Cardiac muscle cell (in vitro differentiated cells and primary cell): ENCODE data around the gene LHX4. TPM values are rescaled to one million over a fixed set of nuclear protein-coding genes. Genes with fewer than 3 reads are reported as not detected.
A peak's percentile ranks its signal among the peaks of the same experiment; 100 is the strongest.

Experiments
- DNase-seq, 2 donors: peaks; one replicate each; pipeline versions ENCODE4 v3.0.0 to v3.0.0-alpha.2; 2010 to 2017; ENCODE audit warnings: low read depth in 1 of 2, low spot score in 1 of 2
- H3K27ac ChIP-seq: fragments of 200-600 bp; sonication (generic); 2 replicates; pipeline ENCODE4 v1.5.1; 2016
- H3K27me3 ChIP-seq: fragments of 200-600 bp; sonication (generic); 2 replicates; pipeline ENCODE4 v1.6.0; 2016; ENCODE audit warnings: control low read depth
- H3K36me3 ChIP-seq: fragments of 200-600 bp; sonication (generic); 2 replicates; pipeline ENCODE4 v1.5.1; 2016; ENCODE audit warnings: control low read depth
- H3K4me1 ChIP-seq: fragments of 200-600 bp; sonication (generic); 2 replicates; pipeline ENCODE4 v1.8.1; 2017; ENCODE audit warnings: low read depth, mild to moderate bottlenecking, mixed run types
- H3K4me3 ChIP-seq: fragments of 200-600 bp; sonication (generic); 2 replicates; pipeline ENCODE4 v1.5.1; 2016; ENCODE audit warnings: mild to moderate bottlenecking
- H3K9me3 ChIP-seq: fragments of 200-600 bp; sonication (generic); 2 replicates; pipeline ENCODE4 v1.5.1; 2017; ENCODE audit warnings: low read depth, mild to moderate bottlenecking, control low read depth
- CTCF ChIP-seq: IDR thresholded peaks from 2 replicates; pipeline ENCODE4 v1.5.1; 2012; ENCODE audit warnings: low read depth, mild to moderate bottlenecking, low read length
- polyA plus RNA-seq: library from polyadenylated mRNA; unstranded; fragments of >200 nt; fragmentation: Nextera tagmentation; extraction: Ambion mirVana; gene quantifications from 2 replicates; pipeline ENCODE4 v1.2.1, GENCODE V29; 2016
- total RNA-seq: library from RNA; depleted of rRNA; stranded (reverse); fragments of >200 nt; gene quantifications from 2 replicates; pipeline ENCODE4 v1.2.3, GENCODE V29; 2016

The LHX4 gene
- total and polyA plus RNA-seq, 2 experiments from 2014 or later = 0.20 TPM; not detected in 1

GRCh38 chr1:180295999-180296398 is 65.9 kb downstream of the LHX4 start:
- H3K27me3 ChIP-seq = no peaks in the 10 kb centered on the region
- no peak overlapping the region for H3K27ac ChIP-seq
- DNase-seq = no peak
- H3K4me1 ChIP-seq = no peaks in the 10 kb centered on the region
- no peaks in the 10 kb centered on the region for H3K9me3 ChIP-seq
- H3K36me3 ChIP-seq = no peaks in the 10 kb centered on the region
- TF ChIP-seq CTCF = no peak
- no peak overlapping the region for H3K4me3 ChIP-seq

- Histone ChIP-seq H3K4me3 (no peak overlapping the region), H3K27me3 (no peaks in the 10 kb centered on the region), H3K9me3 (no peaks in the 10 kb centered on the region), H3K36me3 (no peaks in the 10 kb centered on the region), H3K4me1 (no peaks in the 10 kb centered on the region), H3K27ac (no peak overlapping the region)
- no peak for DNase-seq
- no peak for TF ChIP-seq CTCF
These were observed 69.6 kb downstream of the LHX4 start for GRCh38 chr1:180299479-180300221.

- DNase-seq = no peak
- Histone ChIP-seq H3K27me3 (no peaks in the 10 kb centered on the region), H3K9me3 (no peaks in the 10 kb centered on the region), H3K4me3 (no peak overlapping the region), H3K36me3 (no peaks in the 10 kb centered on the region), H3K27ac (no peak overlapping the region), H3K4me1 (no peaks in the 10 kb centered on the region)
- TF ChIP-seq CTCF = no peak
These were observed 71.2 kb downstream of the LHX4 start for GRCh38 chr1:180301135-180301742.

GRCh38 chr1:180309338-180309737 is 79.3 kb downstream of the LHX4 start:
- Histone ChIP-seq H3K4me1 (no peaks in the 10 kb centered on the region), H3K27ac (no peak overlapping the region), H3K9me3 (no peaks in the 10 kb centered on the region), H3K4me3 (no peak overlapping the region), H3K36me3 (no peaks in the 10 kb centered on the region), H3K27me3 (no peaks in the 10 kb centered on the region)
- no peak for TF ChIP-seq CTCF
- peak in 1 of 2 donors; percentile 44 for DNase-seq

GRCh38 chr1:180310095-180310494 is 80.0 kb downstream of the LHX4 start:
- Histone ChIP-seq H3K4me1 (no peaks in the 10 kb centered on the region), H3K9me3 (no peaks in the 10 kb centered on the region), H3K4me3 (no peak overlapping the region), H3K27me3 (no peaks in the 10 kb centered on the region), H3K27ac (no peak overlapping the region), H3K36me3 (no peaks in the 10 kb centered on the region)
- no peak for TF ChIP-seq CTCF
- DNase-seq = peak in 1 of 2 donors; percentile 54
